Breast epithelium (tissue), 4 donors: ENCODE data around the gene RXRB. TPM values are rescaled to one million over a fixed set of nuclear protein-coding genes. Genes with fewer than 3 reads are reported as not detected.

Experiments
- DNase-seq, 2 donors: peaks; one replicate each; pipeline ENCODE4 v3.0.0-alpha.2; 2019; ENCODE audit warnings: low spot score in 2 of 2
- H3K27ac ChIP-seq, 2 donors: fragments of 200-600 bp; sonication (generic) in 1 of 2; one replicate each; pipeline ENCODE4 v1.5.1; 2016 to 2019; ENCODE audit warnings: mild to moderate bottlenecking in 1 of 2
- H3K27me3 ChIP-seq, 2 donors: fragments of 200-600 bp; sonication (generic) in 1 of 2; one replicate each; pipeline versions ENCODE4 v1.5.1 to v1.6.0; 2017 to 2019; ENCODE audit warnings: control low read depth in 1 of 2, mild to moderate bottlenecking in 1 of 2
- H3K36me3 ChIP-seq: fragments of 200-600 bp; one replicate; pipeline ENCODE4 v1.5.1; 2019
- H3K4me1 ChIP-seq, 2 donors: fragments of 200-600 bp; sonication (generic); one replicate each; pipeline ENCODE4 v1.5.1; 2016 to 2019; ENCODE audit warnings: control low read depth in 1 of 2
- H3K4me3 ChIP-seq, 3 donors: fragments of 200-600 bp; sonication (generic); 1 replicate in 2 of 3; 2 replicates in 1 of 3; pipeline ENCODE4 v1.5.1; 2016 to 2019; ENCODE audit warnings: mild to moderate bottlenecking in 3 of 3, moderate library complexity in 2 of 3
- H3K9me3 ChIP-seq, 2 donors: fragments of 200-600 bp; sonication (generic) in 1 of 2; one replicate each; pipeline ENCODE4 v1.5.1; 2016 to 2019; ENCODE audit warnings: control low read depth in 1 of 2
- POLR2A ChIP-seq: fragments of 450-650 bp; IDR thresholded peaks from one replicate; pipeline ENCODE4 v1.6.1; 2016; ENCODE audit warnings: antibody characterized with exemption, mild to moderate bottlenecking, moderate library complexity
- POLR2AphosphoS5 ChIP-seq, 3 donors: sonication (generic); formaldehyde crosslinking; IDR thresholded peaks; one replicate each; pipeline ENCODE4 v1.6.1; 2017; ENCODE audit warnings: antibody characterized with exemption in 3 of 3
- intact Hi-C: fragments of 100-400 bp; cut with DNase I; formaldehyde crosslinking; loops from one replicate; pipeline ENCODE4 v1.15.1; 2023; ENCODE audit warnings: low total_unique reads
- total RNA-seq, 3 donors: library from RNA; depleted of rRNA; stranded (reverse); fragments of >200 nt; gene quantifications; one replicate each; pipeline ENCODE4 v1.1.0, GENCODE V29; 2016
- TF ChIP-seq, protein P1 (sequence below), 3 donors: fragments of 450-650 bp; IDR thresholded peaks; one replicate each; pipeline ENCODE4 v1.5.1; 2016 to 2017; ENCODE audit warnings: antibody characterized with exemption in 3 of 3, mild to moderate bottlenecking in 3 of 3, moderate library complexity in 3 of 3

The RXRB gene
- total RNA-seq, 3 donors from 2014 or later = 27.4 to 39.1 (median 27.5) TPM

DNA sequence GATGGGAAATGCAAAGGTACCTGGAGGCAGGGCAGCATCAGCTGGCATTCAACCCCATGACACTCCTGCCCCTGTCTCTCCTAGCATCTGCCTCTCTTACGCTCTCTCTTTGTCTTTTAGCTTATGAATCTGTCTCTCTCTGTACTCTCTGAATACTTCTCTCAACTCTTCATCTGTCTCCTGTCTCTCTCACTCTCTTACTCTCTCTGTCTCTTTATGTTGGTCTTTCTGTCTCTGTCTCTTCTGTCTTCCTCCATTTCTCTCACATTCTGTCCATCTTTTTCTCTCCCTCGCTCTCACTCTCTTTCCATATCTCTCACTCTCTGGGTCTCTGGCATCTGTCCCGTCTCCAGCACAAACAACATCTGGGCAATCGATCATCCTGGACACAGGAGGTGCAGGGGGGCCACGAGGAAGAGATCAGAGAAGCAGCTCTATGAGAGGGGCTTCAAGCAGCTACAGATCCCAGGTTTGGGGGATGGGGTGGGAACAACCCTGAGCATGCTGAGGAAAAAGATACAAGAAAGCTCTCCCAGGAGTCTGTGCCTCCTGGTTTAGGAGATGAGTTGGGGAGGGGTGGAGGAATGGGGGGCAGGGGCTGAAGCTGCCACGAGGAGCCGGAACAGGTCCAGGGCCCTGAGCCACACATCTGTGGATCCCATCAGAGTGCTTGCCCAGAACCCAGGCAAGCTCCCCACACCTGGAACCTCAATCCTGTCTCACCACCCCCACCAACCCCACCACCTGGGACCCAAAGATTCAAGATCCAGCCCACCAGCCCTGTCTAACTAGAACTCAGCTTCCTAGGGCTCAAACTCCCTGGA, 10.6 kb downstream of the RXRB start:
- no peak overlapping the region for H3K4me3 ChIP-seq
- H3K9me3 ChIP-seq = no peaks in the 10 kb centered on the region
- intact Hi-C loops = no loop called here
- H3K36me3 ChIP-seq = no peaks in the 10 kb centered on the region
- TF ChIP-seq, protein P1, sequence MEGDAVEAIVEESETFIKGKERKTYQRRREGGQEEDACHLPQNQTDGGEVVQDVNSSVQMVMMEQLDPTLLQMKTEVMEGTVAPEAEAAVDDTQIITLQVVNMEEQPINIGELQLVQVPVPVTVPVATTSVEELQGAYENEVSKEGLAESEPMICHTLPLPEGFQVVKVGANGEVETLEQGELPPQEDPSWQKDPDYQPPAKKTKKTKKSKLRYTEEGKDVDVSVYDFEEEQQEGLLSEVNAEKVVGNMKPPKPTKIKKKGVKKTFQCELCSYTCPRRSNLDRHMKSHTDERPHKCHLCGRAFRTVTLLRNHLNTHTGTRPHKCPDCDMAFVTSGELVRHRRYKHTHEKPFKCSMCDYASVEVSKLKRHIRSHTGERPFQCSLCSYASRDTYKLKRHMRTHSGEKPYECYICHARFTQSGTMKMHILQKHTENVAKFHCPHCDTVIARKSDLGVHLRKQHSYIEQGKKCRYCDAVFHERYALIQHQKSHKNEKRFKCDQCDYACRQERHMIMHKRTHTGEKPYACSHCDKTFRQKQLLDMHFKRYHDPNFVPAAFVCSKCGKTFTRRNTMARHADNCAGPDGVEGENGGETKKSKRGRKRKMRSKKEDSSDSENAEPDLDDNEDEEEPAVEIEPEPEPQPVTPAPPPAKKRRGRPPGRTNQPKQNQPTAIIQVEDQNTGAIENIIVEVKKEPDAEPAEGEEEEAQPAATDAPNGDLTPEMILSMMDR (IDR thresholded peaks at IDR 0.05) = no peak
- TF ChIP-seq POLR2A = no peak
- TF ChIP-seq POLR2AphosphoS5 (IDR thresholded peaks at IDR 0.05) = no peak
- H3K27ac ChIP-seq = no peak overlapping the region
- DNase-seq = no peak
- H3K27me3 ChIP-seq = no peaks in the 10 kb centered on the region
- H3K4me1 ChIP-seq = peaks cover 0 to 3% of the 10 kb centered on the region in 2 donors

DNA sequence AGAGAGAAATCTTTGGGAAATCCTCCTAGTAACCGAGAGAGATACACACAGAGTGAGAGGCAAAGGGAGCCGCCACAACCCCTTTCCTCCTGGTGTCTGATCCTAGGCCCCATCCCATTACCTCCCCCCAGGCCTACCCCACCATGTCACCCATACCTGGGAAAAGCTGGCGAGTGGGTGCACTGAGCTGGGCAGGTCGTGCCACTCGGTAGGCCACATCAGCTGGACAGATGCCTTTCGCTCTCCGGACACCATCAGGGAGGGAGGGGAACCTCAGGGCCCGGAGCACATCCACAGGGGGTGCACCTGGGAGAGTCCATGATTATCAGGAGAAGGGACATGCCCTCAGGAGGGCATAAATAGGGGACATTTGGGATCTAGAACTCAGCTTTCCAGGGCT, 11.3 kb downstream of the RXRB start:
- Histone ChIP-seq H3K36me3 (no peaks in the 10 kb centered on the region), H3K27ac (no peak overlapping the region), H3K9me3 (no peaks in the 10 kb centered on the region), H3K27me3 (no peaks in the 10 kb centered on the region), H3K4me3 (no peak overlapping the region), H3K4me1 (peaks cover 0 to 3% of the 10 kb centered on the region in 2 donors)
- TF ChIP-seq POLR2A (no peak), POLR2AphosphoS5 (IDR thresholded peaks at IDR 0.05) (no peak)
- TF ChIP-seq, protein P1 (IDR thresholded peaks at IDR 0.05) = no peak
- intact Hi-C loops = no loop called here
- DNase-seq = no peak

DNA sequence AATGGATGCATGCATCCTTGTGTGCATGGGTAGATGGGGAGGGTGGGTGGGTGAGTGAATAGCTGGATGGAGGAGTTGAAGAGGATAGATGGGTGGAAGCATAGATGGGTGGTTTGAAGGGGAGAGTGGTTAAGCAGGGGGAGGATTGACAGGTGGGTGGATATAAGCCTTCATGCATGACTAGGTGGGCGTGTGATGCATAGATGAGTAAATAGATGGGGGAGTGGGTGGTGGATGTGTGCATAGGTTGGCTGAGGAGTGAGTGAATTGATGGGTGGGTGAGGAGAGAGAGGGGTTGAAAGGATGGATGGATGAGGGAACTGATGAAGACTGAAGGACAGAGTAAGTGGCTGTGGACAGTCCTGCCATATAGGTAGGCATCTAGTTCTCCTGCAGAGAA, 12.7 kb downstream of the RXRB start:
- H3K36me3 ChIP-seq = no peaks in the 10 kb centered on the region
- H3K4me3 ChIP-seq = no peak overlapping the region
- intact Hi-C loops = no loop called here
- H3K27me3 ChIP-seq = no peaks in the 10 kb centered on the region
- no peak for TF ChIP-seq POLR2AphosphoS5 (IDR thresholded peaks at IDR 0.05)
- TF ChIP-seq, protein P1 (IDR thresholded peaks at IDR 0.05) = no peak
- no peak overlapping the region for H3K27ac ChIP-seq
- peaks cover 0 to 3% of the 10 kb centered on the region in 2 donors for H3K4me1 ChIP-seq
- H3K9me3 ChIP-seq = no peaks in the 10 kb centered on the region
- DNase-seq = no peak

DNA sequence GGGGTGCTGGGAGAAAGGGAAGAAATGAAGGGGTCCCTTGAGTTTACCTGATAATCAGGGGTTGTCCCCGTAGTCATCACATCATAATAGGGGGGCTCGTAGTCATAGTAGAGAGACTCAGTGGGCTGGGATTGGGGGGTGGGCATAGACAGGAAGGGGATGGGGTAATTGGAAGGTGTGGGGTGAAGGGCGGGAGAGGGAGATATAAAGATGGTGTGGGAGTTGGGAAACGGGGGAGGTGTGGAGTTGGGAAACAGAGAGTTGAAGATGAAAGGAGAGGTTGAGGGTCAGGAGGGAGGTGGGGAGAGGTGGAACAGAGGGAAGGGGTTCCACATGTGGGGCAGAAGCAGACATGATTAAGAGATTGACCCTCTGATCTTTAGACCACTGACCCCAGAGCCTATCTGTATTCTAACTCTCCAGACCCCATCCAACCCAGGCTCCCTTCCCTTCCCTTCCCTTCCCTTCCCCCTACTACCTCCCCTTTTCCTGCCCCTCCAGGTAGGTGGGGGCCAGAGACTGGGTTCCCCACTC, 14.7 kb downstream of the RXRB start:
- Histone ChIP-seq H3K27me3 (no peaks in the 10 kb centered on the region), H3K4me3 (no peak overlapping the region), H3K9me3 (no peaks in the 10 kb centered on the region), H3K4me1 (no peaks in the 10 kb centered on the region), H3K36me3 (no peaks in the 10 kb centered on the region), H3K27ac (no peak overlapping the region)
- TF ChIP-seq, protein P1 (IDR thresholded peaks at IDR 0.05) = no peak
- TF ChIP-seq POLR2AphosphoS5 (IDR thresholded peaks at IDR 0.05) (no peak), POLR2A (no peak)
- DNase-seq = no peak
- intact Hi-C loops = no loop called here

DNA sequence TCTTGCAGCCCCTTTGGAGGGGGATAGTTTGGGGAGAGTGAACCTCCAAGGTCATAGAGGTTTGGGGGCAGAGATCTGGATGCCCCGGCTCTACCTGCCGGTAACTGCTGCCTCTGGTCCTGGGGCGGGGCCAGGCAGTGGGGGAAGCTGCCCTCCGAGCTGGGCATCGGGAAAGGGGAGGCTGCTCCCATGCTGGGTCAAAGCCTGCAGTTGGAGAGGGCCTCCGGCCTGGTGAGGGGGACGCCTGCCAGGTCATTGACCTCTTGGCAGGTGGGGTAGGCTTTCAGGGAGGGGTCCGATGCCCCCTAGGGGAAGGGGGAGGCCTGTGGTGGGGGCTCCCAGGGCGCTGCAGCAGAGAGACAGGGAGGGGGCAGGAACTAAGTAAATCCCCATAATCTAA, 15.3 kb downstream of the RXRB start:
- Histone ChIP-seq H3K4me1 (no peaks in the 10 kb centered on the region), H3K4me3 (no peak overlapping the region), H3K9me3 (no peaks in the 10 kb centered on the region), H3K27me3 (no peaks in the 10 kb centered on the region), H3K27ac (no peak overlapping the region), H3K36me3 (no peaks in the 10 kb centered on the region)
- intact Hi-C loops = no loop called here
- TF ChIP-seq, protein P1 (IDR thresholded peaks at IDR 0.05) = no peak
- TF ChIP-seq POLR2A (no peak), POLR2AphosphoS5 (IDR thresholded peaks at IDR 0.05) (no peak)
- no peak for DNase-seq
